Stimulated activated naive B cell treated with anti-CD40 and anti-IgM and Interleukin-4, amounts not matched to agents 10 μg/mL and 1 μg/mL and 100 μg/mL, for 72 hours (primary cell): ENCODE results near the gene NOXO1.
A peak's percentile ranks its signal among the peaks of the same experiment; 100 is the strongest.
"Not testable (repeated sequence)": the region's sequence is repeated elsewhere in the genome, so short reads cannot be mapped to it uniquely, and the experiment has no call there.

Source experiments
- ATAC-seq, 2 donors: fragments of 150-1000 bp; cut with Tn5 transposase; replicated peaks; 2 replicates each; pipeline ENCODE4 v1.10.0; 2021; ENCODE audit warnings: moderate library complexity in 1 of 2
- DNase-seq: peaks from one replicate; pipeline ENCODE4 v3.0.0; 2021
- H3K27ac Mint-ChIP-seq: one replicate; pipeline ENCODE4 v1.8.0; 2022; ENCODE audit warnings: mild to moderate bottlenecking, mixed read lengths
- H3K27me3 Mint-ChIP-seq, 2 donors: one replicate each; pipeline ENCODE4 v1.8.0; 2022; ENCODE audit warnings: mixed read lengths in 2 of 2
- H3K36me3 Mint-ChIP-seq, 2 donors: one replicate each; pipeline ENCODE4 v1.8.0; 2022; ENCODE audit warnings: mixed read lengths in 2 of 2, mild to moderate bottlenecking in 1 of 2
- H3K4me1 Mint-ChIP-seq, 2 donors: one replicate each; pipeline ENCODE4 v1.8.0; 2022; ENCODE audit warnings: mixed read lengths in 2 of 2, mild to moderate bottlenecking in 1 of 2
- H3K4me3 Mint-ChIP-seq, 2 donors: one replicate each; pipeline ENCODE4 v1.8.0; 2022; ENCODE audit warnings: mild to moderate bottlenecking in 2 of 2, mixed read lengths in 2 of 2, moderate library complexity in 1 of 2
- H3K9me3 Mint-ChIP-seq, 2 donors: one replicate each; pipeline ENCODE4 v1.8.0; 2022; ENCODE audit warnings: mixed read lengths in 2 of 2, mild to moderate bottlenecking in 1 of 2

Gene NOXO1

GRCh38 chr16:2019921-2020831 is 38.9 kb upstream of the NOXO1 start:
- H3K4me3 Mint-ChIP-seq, result peak overlapping the region; percentile 59 to 79
- H3K27me3 Mint-ChIP-seq, result peaks cover 38 to 57% of the 10 kb centered on the region in 2 donors
- no peaks in the 10 kb centered on the region for H3K9me3 Mint-ChIP-seq
- H3K27ac Mint-ChIP-seq, result peak overlapping the region; percentile 69
- ATAC-seq, result peak in 1 of 2 donors; percentile 6
- peaks cover 17 to 22% of the 10 kb centered on the region in 2 donors for H3K4me1 Mint-ChIP-seq
- no peak for DNase-seq
- H3K36me3 Mint-ChIP-seq, result peaks cover 0 to 6% of the 10 kb centered on the region in 2 donors

- Mint-ChIP-seq H3K9me3 (no peaks in the 10 kb centered on the region), H3K4me3 (peak within 1 kb of the TSS; percentile 59 to 79), H3K36me3 (peaks cover 0 to 6% of the 10 kb centered on the region in 2 donors), H3K4me1 (peaks cover 17 to 22% of the 10 kb centered on the region in 2 donors), H3K27me3 (peaks cover 32 to 50% of the 10 kb centered on the region in 2 donors), H3K27ac (peak within 1 kb of the TSS; percentile 69)
- peak; percentile 26 for ATAC-seq
- DNase-seq, result no peak
Measured at GRCh38 chr16:2019518-2019920, 38.2 kb upstream of the NOXO1 start, which contains the start of gene NPW. Gene NPW (plus strand): TSS chr16:2019785.

DNA sequence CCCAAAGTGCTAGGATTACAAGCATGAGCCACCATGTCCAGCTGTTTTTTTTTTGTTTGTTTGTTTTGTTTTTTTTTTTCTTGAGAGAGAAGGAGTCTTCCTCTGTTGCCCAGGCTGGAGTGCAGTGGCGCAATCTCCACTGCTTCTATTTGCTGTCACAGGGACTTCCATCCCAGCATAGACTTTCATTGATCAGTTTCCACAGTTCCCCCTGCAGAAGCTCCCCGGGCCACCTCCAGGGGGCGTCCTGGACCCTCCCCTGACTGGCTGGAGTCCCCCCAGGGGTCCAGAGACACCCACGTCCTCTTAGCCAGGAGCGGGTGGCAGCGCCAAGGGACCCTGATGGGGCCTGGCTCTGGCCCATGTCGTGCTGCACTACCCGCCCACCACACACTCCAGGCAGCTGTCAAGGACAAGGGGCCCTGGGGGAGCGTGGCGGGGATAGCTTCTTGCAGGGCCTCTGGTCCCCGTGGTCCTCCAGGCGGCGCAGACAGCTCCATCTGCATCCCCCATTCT is 35.2 kb upstream of the NOXO1 start:
- Mint-ChIP-seq H3K27me3 (peaks cover 20 to 28% of the 10 kb centered on the region in 2 donors), H3K27ac (no peak overlapping the region), H3K4me3 (no peak overlapping the region), H3K9me3 (no peaks in the 10 kb centered on the region), H3K4me1 (peaks cover 6 to 8% of the 10 kb centered on the region in 2 donors), H3K36me3 (peaks cover under 1 to 2% of the 10 kb centered on the region in 2 donors)
- DNase-seq (no peak), ATAC-seq (no peak)

GRCh38 chr16:2015947-2016208 is 34.6 kb upstream of the NOXO1 start:
- Mint-ChIP-seq H3K36me3 (peaks cover 3 to 5% of the 10 kb centered on the region in 2 donors), H3K4me1 (peaks cover 4 to 5% of the 10 kb centered on the region in 2 donors), H3K27ac (no peak overlapping the region), H3K27me3 (peaks cover 15 to 22% of the 10 kb centered on the region in 2 donors), H3K9me3 (no peaks in the 10 kb centered on the region), H3K4me3 (no peak overlapping the region)
- DNase-seq (no peak), ATAC-seq (no peak)

DNA sequence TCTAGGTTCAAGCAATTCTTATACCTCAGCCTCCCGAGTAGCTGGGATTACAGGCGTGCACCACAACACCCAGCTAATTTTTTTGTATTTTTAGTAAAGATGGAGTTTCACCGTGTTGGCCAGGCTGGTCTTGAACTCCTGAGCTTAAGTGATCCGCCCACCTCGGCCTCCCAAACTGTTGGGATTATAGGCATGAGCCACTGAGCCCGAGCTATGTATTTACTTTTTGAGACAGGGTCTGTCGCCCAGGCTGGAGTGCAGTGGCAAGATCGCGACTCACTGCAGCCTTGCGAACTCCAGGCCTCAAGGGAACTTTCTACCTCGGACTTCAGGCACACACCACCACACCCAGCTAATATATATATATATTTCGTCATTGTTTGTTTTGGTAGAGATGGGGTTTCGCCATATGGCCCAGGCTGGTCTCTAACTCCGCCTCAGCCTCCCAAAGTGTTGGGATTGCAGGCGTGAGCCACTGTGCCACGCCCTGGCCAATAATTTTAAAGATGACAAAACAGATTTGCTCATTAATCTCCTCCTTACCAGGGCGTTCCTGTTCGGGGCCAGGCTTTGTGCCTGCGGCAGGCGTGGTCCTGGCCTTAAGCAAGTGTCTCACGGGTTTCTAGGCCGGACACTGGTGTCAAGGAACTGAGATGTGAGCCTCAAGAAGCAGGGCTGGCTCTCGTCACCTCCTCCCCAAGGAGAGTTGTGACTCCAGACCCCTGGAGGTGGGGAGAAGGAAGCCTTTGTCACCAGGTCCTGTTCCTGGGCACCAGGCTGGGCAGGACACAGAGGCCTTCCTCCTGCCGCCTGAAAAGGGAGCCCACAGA is 34.1 kb upstream of the NOXO1 start:
- no peak overlapping the region for H3K27ac Mint-ChIP-seq
- DNase-seq (no peak), ATAC-seq (no peak)
- no peak overlapping the region for H3K4me3 Mint-ChIP-seq
- no peaks in the 10 kb centered on the region for H3K9me3 Mint-ChIP-seq
- peaks cover 3 to 5% of the 10 kb centered on the region in 2 donors for H3K36me3 Mint-ChIP-seq
- peaks cover 2 to 3% of the 10 kb centered on the region in 2 donors for H3K4me1 Mint-ChIP-seq
- H3K27me3 Mint-ChIP-seq, result peaks cover 10 to 17% of the 10 kb centered on the region in 2 donors

DNA sequence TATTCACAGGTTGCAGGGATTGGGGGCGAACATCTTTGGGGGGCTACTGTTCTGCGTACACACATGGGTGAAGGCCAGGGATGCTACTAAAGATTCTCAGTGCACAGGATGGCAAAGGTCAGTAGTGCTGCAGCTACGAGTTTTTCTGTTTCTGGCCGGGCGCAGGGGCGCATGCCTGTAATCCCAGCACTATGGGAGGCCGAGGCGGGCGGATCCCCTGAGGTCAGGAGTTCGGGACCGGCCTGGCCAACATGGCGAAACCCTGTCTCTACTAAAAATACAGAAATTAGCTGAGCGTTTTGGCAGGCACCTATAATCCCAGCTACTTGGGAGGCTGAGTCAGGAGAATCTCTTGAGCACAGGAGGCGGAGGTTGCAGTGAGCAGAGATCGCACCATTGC is 32.3 kb upstream of the NOXO1 start:
- Mint-ChIP-seq H3K27ac (no peak overlapping the region), H3K4me1 (peaks cover 6 to 11% of the 10 kb centered on the region in 2 donors), H3K36me3 (peaks cover 3 to 8% of the 10 kb centered on the region in 2 donors), H3K9me3 (no peaks in the 10 kb centered on the region), H3K27me3 (peaks cover 5 to 7% of the 10 kb centered on the region in 2 donors), H3K4me3 (no peak overlapping the region)
- DNase-seq, result no peak
- ATAC-seq, result no peak

DNA sequence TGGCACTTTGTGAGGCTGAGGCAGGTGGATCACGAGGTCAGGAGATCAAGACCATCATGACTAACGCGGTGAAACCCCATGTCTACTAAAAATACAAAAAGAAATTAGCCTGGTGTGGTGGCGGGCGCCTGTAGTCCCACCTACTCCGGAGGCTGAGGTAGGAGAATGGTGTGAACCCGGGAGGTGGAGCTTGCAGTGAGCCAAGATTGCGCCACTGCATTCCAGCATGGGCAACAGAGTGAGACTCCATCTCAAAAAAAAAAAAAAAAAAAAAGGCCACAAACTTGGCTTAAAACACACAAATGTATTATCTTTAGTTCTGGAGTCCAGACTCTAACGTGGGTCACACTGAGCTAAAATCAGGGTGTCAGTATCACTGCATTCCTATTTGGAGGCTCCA is 30.5 kb upstream of the NOXO1 start:
- not testable (repeated sequence) for ATAC-seq, H3K9me3 Mint-ChIP-seq, H3K27ac Mint-ChIP-seq, H3K27me3 Mint-ChIP-seq, H3K4me3 Mint-ChIP-seq, DNase-seq
- H3K4me1 Mint-ChIP-seq, result peaks cover 22 to 29% of the 10 kb centered on the region in 2 donors
- peaks cover 8 to 24% of the 10 kb centered on the region in 2 donors for H3K36me3 Mint-ChIP-seq

- DNase-seq (peak; percentile 69), ATAC-seq (peak; percentile 96 to 97)
- Mint-ChIP-seq H3K27ac (peak within 1 kb of the TSS; percentile 96), H3K27me3 (no peaks in the 10 kb centered on the region), H3K4me3 (peak within 1 kb of the TSS; percentile 93), H3K9me3 (no peaks in the 10 kb centered on the region), H3K36me3 (peaks cover 21 to 40% of the 10 kb centered on the region in 2 donors), H3K4me1 (peaks cover 36 to 47% of the 10 kb centered on the region in 2 donors)
Measured at GRCh38 chr16:2009791-2010510, 28.7 kb upstream of the NOXO1 start, which contains the start of gene ZNF598. Gene ZNF598 (minus strand): TSS chr16:2009821.

DNA sequence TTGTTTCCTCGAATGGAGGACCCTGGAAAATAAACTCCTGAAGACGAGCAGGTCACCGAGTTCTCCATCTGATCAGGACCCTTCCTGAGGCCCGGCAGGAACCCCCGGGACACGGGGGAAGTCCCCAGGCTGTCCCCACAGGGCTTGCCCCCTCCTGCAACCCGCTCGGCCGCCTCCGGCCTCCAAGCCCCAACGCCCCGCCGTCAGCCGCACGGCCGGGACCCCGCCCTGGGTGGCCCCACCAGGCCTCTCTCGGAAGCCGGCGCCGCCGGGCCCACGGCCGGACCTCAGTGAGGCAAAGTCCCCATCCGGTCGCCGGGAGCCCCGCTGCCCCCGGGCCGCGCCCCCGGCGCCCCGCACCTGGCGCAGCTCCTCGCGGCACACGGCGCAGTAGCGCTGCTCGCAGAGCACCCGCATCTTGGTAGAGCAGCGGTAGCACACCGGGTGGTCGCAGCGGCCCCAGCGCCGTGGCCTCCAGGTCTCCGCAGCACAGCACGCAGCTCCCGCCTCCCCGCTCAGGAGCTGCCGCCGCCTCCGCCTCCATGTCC is 28.0 kb upstream of the NOXO1 start:
- peak overlapping the region; percentile 93 for H3K4me3 Mint-ChIP-seq
- no peaks in the 10 kb centered on the region for H3K27me3 Mint-ChIP-seq
- DNase-seq, result no peak
- H3K36me3 Mint-ChIP-seq, result peaks cover 23 to 41% of the 10 kb centered on the region in 2 donors
- H3K4me1 Mint-ChIP-seq, result peaks cover 38 to 54% of the 10 kb centered on the region in 2 donors
- ATAC-seq, result peak; percentile 41 to 49
- no peaks in the 10 kb centered on the region for H3K9me3 Mint-ChIP-seq
- H3K27ac Mint-ChIP-seq, result peak overlapping the region; percentile 82

- no peak for DNase-seq
- Mint-ChIP-seq H3K9me3 (no peaks in the 10 kb centered on the region), H3K27ac (peak overlapping the region; percentile 82), H3K27me3 (no peaks in the 10 kb centered on the region), H3K4me1 (peaks cover 38 to 58% of the 10 kb centered on the region in 2 donors), H3K36me3 (peaks cover 23 to 41% of the 10 kb centered on the region in 2 donors), H3K4me3 (peak overlapping the region; percentile 93)
- peak in 1 of 2 donors; percentile 7 for ATAC-seq
Measured at GRCh38 chr16:2008631-2009163, 27.4 kb upstream of the NOXO1 start.

GRCh38 chr16:2008009-2008526 is 26.8 kb upstream of the NOXO1 start:
- Mint-ChIP-seq H3K4me3 (peak overlapping the region; percentile 93), H3K9me3 (no peaks in the 10 kb centered on the region), H3K36me3 (peaks cover 23 to 41% of the 10 kb centered on the region in 2 donors), H3K27ac (peak overlapping the region; percentile 62), H3K27me3 (no peaks in the 10 kb centered on the region), H3K4me1 (peaks cover 38 to 58% of the 10 kb centered on the region in 2 donors)
- DNase-seq, result no peak
- no peak for ATAC-seq

- H3K4me3 Mint-ChIP-seq, result peak overlapping the region; percentile 93
- H3K27me3 Mint-ChIP-seq, result no peaks in the 10 kb centered on the region
- H3K27ac Mint-ChIP-seq, result peak overlapping the region; percentile 51
- no peaks in the 10 kb centered on the region for H3K9me3 Mint-ChIP-seq
- ATAC-seq, result no peak
- no peak for DNase-seq
- H3K36me3 Mint-ChIP-seq, result peaks cover 26 to 45% of the 10 kb centered on the region in 2 donors
- peaks cover 38 to 58% of the 10 kb centered on the region in 2 donors for H3K4me1 Mint-ChIP-seq
Measured at GRCh38 chr16:2007081-2007836, 26.0 kb upstream of the NOXO1 start.
